Measurements from ENCODE around the gene PBRM1. TPM values are rescaled to one million over a fixed set of nuclear protein-coding genes. Genes with fewer than 3 reads are reported as not detected.

Gene PBRM1
- total and polyA plus RNA-seq, 2 experiments from 2014 or later = 57.5 to 72.5 TPM

DNA sequence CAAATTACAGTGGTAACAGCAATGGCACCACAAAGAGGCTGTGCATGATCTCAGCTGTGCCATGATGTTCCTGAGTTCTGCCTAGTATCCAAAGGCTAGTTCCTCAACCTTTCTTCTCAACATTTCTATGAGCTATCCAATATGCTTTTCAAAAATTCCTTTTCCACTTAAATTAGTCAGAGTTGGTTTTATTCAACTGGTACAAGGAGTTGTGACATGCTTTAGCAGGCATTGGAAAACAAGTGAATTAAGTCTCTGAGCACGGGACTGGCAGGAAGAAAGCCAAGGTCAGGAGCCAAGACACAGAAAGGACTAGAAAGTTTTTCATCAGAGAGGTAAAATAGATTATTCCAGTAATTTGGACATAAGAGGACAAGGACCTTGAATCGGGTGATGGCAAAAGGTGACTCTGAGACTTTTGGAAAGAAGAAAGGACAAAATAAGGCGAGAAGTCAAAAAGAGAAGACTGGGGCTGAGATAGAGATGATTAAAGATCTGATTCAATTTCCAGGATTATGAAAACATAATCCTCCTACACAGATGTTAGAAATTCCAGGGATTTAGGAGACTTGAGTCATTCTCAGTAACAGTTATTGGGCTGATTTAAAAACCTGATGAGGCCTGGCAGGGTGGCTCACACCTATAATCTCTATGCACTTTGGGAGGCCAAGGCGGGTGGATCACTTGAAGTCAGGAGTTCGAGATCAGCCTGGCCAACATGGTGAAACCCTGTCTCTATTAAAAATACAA, 36.1 kb downstream of the PBRM1 start:
- Mint-ChIP-seq H3K27me3 (ENCODE audit: insufficient read depth, low read depth, poor library complexity) (no peaks in the 10 kb centered on the region), H3K4me3 (no peak overlapping the region), H3K4me1 (no peaks in the 10 kb centered on the region), H3K9me3 (no peaks in the 10 kb centered on the region), H3K36me3 (ENCODE audit: low read depth) (peaks cover 58% of the 10 kb centered on the region), H3K27ac (no peak overlapping the region)
- DNase-seq (ENCODE audit: low spot score) = no peak
- H4K20me1 ChIP-seq (replicated peaks; ENCODE audit: insufficient read depth) = no peaks in the 10 kb centered on the region
- no peak overlapping the region for H2AFZ ChIP-seq
- H3K4me2 ChIP-seq = no peak overlapping the region
- H3K9me2 ChIP-seq (ENCODE audit: insufficient read depth) = no peaks in the 10 kb centered on the region
- no peaks in the 10 kb centered on the region for H3F3A ChIP-seq (replicated peaks; ENCODE audit: low read depth)
- H3K36me3 ChIP-seq (ENCODE audit: insufficient read depth) = peaks cover 17% of the 10 kb centered on the region
- no peaks in the 10 kb centered on the region for H3K27me3 ChIP-seq (ENCODE audit: insufficient read depth)
- TF ChIP-seq EZH2 (IDR thresholded peaks at IDR 0.05; ENCODE audit: low read depth, unreplicated experiment) (no peak), STAT1 (IDR thresholded peaks at IDR 0.05; ENCODE audit: unreplicated experiment) (no peak), POLR2AphosphoS5 (IDR thresholded peaks at IDR 0.05; ENCODE audit: low read depth) (no peak), ZNF114 (CRISPR knock-in tag; IDR thresholded peaks at IDR 0.05) (no peak), EZH2phosphoT487 (IDR thresholded peaks at IDR 0.05; ENCODE audit: unreplicated experiment) (no peak), CREB1 (CRISPR knock-in tag; IDR thresholded peaks at IDR 0.05; ENCODE audit: low read depth) (no peak), ZNF331 (CRISPR knock-in tag; IDR thresholded peaks at IDR 0.05; ENCODE audit: low read depth) (no peak), JUNB (IDR thresholded peaks at IDR 0.05; ENCODE audit: unreplicated experiment) (no peak)
- TF ChIP-seq, protein P1, sequence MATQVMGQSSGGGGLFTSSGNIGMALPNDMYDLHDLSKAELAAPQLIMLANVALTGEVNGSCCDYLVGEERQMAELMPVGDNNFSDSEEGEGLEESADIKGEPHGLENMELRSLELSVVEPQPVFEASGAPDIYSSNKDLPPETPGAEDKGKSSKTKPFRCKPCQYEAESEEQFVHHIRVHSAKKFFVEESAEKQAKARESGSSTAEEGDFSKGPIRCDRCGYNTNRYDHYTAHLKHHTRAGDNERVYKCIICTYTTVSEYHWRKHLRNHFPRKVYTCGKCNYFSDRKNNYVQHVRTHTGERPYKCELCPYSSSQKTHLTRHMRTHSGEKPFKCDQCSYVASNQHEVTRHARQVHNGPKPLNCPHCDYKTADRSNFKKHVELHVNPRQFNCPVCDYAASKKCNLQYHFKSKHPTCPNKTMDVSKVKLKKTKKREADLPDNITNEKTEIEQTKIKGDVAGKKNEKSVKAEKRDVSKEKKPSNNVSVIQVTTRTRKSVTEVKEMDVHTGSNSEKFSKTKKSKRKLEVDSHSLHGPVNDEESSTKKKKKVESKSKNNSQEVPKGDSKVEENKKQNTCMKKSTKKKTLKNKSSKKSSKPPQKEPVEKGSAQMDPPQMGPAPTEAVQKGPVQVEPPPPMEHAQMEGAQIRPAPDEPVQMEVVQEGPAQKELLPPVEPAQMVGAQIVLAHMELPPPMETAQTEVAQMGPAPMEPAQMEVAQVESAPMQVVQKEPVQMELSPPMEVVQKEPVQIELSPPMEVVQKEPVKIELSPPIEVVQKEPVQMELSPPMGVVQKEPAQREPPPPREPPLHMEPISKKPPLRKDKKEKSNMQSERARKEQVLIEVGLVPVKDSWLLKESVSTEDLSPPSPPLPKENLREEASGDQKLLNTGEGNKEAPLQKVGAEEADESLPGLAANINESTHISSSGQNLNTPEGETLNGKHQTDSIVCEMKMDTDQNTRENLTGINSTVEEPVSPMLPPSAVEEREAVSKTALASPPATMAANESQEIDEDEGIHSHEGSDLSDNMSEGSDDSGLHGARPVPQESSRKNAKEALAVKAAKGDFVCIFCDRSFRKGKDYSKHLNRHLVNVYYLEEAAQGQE (IDR thresholded peaks at IDR 0.05; ENCODE audit: unreplicated experiment) = no peak
- TF ChIP-seq, protein P2, sequence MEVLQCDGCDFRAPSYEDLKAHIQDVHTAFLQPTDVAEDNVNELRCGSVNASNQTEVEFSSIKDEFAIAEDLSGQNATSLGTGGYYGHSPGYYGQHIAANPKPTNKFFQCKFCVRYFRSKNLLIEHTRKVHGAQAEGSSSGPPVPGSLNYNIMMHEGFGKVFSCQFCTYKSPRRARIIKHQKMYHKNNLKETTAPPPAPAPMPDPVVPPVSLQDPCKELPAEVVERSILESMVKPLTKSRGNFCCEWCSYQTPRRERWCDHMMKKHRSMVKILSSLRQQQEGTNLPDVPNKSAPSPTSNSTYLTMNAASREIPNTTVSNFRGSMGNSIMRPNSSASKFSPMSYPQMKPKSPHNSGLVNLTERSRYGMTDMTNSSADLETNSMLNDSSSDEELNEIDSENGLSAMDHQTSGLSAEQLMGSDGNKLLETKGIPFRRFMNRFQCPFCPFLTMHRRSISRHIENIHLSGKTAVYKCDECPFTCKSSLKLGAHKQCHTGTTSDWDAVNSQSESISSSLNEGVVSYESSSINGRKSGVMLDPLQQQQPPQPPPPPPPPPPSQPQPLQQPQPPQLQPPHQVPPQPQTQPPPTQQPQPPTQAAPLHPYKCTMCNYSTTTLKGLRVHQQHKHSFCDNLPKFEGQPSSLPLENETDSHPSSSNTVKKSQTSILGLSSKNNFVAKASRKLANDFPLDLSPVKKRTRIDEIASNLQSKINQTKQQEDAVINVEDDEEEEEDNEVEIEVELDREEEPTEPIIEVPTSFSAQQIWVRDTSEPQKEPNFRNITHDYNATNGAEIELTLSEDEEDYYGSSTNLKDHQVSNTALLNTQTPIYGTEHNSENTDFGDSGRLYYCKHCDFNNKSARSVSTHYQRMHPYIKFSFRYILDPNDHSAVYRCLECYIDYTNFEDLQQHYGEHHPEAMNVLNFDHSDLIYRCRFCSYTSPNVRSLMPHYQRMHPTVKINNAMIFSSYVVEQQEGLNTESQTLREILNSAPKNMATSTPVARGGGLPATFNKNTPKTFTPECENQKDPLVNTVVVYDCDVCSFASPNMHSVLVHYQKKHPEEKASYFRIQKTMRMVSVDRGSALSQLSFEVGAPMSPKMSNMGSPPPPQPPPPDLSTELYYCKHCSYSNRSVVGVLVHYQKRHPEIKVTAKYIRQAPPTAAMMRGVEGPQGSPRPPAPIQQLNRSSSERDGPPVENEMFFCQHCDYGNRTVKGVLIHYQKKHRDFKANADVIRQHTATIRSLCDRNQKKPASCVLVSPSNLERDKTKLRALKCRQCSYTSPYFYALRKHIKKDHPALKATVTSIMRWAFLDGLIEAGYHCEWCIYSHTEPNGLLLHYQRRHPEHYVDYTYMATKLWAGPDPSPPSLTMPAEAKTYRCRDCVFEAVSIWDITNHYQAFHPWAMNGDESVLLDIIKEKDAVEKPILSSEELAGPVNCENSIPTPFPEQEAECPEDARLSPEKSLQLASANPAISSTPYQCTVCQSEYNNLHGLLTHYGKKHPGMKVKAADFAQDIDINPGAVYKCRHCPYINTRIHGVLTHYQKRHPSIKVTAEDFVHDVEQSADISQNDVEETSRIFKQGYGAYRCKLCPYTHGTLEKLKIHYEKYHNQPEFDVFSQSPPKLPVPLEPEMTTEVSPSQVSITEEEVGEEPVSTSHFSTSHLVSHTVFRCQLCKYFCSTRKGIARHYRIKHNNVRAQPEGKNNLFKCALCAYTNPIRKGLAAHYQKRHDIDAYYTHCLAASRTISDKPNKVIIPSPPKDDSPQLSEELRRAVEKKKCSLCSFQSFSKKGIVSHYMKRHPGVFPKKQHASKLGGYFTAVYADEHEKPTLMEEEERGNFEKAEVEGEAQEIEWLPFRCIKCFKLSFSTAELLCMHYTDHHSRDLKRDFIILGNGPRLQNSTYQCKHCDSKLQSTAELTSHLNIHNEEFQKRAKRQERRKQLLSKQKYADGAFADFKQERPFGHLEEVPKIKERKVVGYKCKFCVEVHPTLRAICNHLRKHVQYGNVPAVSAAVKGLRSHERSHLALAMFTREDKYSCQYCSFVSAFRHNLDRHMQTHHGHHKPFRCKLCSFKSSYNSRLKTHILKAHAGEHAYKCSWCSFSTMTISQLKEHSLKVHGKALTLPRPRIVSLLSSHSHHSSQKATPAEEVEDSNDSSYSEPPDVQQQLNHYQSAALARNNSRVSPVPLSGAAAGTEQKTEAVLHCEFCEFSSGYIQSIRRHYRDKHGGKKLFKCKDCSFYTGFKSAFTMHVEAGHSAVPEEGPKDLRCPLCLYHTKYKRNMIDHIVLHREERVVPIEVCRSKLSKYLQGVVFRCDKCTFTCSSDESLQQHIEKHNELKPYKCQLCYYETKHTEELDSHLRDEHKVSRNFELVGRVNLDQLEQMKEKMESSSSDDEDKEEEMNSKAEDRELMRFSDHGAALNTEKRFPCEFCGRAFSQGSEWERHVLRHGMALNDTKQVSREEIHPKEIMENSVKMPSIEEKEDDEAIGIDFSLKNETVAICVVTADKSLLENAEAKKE (CRISPR knock-in tag; IDR thresholded peaks at IDR 0.05) = no peak
- TF ChIP-seq, protein P3, sequence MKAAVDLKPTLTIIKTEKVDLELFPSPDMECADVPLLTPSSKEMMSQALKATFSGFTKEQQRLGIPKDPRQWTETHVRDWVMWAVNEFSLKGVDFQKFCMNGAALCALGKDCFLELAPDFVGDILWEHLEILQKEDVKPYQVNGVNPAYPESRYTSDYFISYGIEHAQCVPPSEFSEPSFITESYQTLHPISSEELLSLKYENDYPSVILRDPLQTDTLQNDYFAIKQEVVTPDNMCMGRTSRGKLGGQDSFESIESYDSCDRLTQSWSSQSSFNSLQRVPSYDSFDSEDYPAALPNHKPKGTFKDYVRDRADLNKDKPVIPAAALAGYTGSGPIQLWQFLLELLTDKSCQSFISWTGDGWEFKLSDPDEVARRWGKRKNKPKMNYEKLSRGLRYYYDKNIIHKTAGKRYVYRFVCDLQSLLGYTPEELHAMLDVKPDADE (IDR thresholded peaks at IDR 0.05) = no peak
- no peaks in the 10 kb centered on the region for H3K4me1 ChIP-seq (ENCODE audit: insufficient read depth)
- H3K27ac ChIP-seq (ENCODE audit: low read depth) = no peak overlapping the region
- no peaks in the 10 kb centered on the region for H3K79me2 ChIP-seq (replicated peaks; ENCODE audit: insufficient read depth)
- H3K4me3 ChIP-seq = no peak overlapping the region
- no peak for ATAC-seq

Measured in GM23338 (cell line).